ENCODE measurements around the gene ATP6V0A4.
"Not testable (repeated sequence)": the region's sequence is repeated elsewhere in the genome, so short reads cannot be mapped to it uniquely, and the experiment has no call there.

ATP6V0A4 gene

DNA sequence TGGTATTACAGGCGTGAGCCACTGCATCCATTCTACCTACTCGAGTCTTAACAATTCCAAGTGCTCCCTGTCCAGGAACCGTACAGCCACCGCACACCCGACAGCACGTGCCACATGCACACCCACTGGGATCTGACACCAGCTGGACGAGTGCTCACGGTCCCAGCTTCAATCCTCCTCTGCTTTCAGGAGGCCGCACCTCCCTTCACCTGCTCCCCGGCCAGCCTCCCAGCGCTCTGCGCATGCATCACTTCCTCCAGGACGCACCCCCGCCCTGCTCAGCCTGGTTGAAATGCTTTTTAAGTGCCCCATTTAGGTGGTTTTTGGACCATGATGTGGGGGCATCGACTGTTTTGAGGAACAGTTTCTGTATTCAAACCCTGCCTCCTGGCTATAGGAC is 47.5 kb downstream of the ATP6V0A4 start:
- no peak for DNase-seq

DNA sequence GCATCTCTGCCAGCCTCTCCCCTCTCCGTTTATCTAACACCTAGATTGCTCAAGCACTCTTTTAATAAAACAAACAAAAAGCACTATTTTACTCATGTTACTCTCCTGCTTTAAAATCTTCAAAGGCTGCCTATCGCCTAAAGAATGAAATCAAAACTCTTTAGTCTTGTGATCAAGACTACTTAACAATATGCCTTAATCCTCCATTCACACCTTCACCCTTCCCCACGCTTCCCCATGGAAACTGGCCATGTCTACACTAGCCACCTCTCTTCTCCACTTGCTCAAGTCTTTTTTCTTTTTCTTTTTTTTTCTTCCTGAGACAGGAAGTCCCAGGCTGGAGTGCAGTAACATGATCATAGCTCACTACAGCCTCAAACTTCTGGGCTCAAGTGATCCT is 48.0 kb downstream of the ATP6V0A4 start:
- no peak for DNase-seq

DNA sequence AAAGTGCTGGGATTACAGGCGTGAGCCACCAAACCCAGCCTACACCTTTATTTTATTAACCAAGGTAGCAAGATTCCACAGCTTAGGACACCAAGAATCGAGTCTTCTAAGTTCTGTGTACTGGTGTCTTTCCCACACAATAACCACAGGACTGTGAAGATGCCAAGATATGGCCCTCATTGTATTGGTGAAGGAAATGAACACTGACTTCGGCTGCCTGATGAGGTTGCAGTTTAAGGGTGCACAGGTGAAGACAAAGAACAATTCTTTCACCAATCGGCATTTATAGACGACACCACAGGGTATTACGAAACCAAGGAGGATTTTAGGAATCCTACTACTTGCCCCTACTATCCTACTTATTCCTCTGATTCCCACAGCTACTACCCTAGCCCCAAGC is 49.3 kb downstream of the ATP6V0A4 start:
- DNase-seq: no peak

DNA sequence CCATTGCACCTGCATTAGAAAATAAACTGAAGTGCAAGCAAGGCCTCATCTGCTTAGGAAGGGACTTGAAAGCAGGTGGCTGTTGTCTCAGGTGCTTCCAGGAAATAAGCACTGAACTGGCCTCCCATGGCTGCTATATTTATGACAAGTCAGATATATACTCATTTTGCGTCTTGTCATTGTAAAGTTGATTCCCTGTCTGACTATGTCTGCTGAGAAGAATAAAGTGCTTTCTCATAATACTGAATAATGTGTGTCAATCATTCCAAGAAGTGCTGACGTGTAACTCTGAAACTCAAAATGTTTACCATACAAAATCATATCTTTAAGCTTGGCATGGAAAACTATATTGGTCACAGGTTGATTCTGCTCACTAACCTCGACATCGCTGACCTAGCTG is 51.9 kb downstream of the ATP6V0A4 start:
- no peak for DNase-seq

DNA sequence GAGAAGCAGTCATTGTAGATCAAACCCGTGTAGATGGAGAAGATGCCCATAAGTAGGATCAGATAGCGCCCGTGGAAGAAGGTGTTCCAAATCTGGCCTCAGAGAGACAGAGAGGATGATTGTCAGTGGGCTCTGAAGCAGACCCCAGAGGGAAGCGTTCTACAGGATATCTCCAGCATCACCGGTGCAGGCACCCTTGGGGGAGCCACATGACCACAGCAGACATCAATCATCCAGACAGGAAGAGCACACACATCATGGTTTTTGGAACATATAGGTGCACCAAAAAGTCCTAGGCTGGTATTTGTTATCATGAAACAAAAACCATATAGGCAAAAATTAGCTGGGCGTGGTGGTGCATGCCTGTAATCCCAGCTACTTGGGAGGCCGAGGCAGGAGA is 52.8 kb downstream of the ATP6V0A4 start:
- DNase-seq: no peak

DNA sequence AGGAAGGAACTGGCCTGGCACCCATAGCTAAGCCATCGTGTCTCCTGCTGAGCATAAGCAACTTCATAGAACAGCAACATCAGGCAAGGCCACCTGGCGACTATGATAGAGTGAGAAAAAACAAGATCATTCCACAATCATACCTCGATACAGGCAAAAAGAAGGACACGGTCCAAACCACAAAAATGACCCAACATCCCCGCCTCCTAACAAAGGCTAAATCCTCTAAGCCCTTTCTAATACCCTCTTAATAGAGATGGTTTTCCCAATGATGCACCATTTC is 56.6 kb downstream of the ATP6V0A4 start:
- no peak for DNase-seq

DNA sequence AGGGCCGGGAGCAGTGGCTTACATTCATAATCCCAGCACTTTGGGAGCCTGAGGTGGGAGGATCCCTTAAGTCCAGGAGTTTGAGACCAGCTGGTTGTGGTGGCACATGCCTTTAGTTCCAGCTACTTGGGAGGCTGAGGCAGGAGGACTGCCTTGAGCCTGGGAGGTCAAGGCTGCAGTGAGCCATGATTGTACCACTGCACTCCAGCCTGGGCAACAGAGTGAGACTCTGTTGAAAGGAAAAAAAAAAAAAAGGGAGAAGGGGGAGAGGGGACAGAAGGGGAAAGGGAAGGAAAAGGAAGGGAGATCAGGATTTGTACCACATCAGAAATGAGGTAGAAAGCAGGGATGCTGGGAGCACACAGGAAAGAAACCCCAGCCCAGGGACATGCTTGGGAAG is 58.1 kb downstream of the ATP6V0A4 start:
- DNase-seq: no peak

DNA sequence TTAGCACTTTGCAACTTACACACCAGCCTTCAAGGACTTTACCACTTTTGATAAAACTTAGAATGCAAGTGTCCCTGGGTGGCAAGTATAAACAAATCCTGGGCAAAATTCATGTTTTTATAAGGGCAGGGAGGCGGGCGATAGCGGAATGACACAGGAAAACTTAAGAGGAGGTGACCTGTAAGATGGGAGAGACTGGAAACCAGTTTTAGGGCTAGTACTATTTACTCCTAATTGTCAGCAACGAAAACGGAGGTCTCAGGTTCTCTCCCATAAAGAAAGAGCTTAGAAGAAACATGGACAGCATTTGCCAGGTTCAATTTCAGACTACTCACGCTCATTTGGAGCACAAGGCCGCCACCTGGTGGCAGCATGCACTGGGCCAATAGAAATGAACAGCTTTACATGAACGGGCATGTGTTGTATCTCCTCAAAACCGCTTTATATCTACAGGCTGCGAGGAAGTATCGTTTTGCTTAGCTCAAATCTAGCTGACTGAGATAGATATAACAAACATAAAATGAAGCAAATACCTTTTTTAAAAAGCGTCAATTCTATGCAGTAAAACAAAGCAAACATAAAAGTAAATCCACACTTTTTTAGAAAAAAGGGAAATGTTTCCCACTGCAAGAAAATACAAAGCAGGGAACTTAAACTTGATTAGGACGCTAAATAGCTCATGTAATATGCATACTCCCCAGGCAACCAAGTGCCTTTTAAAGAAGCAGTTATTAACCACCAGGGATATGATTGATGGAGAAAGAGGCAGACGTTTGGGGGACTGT is 59.3 kb downstream of the ATP6V0A4 start:
- DNase-seq: peak; percentile 28

DNA sequence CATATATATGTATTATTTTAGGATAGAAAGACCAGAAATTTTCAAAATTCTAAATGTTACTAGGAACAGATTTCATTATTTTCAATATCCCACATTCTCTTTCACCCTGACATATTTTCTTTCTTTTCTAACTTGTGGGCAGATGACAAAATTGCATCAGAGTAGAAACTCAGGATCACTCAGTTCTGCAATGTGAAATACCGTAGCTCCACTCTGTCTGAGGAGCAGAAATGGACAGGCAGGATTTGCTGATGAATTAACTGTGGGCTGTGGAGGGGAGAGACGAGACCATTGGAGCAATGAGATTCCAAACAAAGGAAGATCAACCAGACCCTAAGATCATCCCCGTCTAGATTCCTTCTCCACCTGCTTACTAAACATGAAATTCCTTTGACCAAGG is 59.9 kb downstream of the ATP6V0A4 start:
- no peak for DNase-seq

DNA sequence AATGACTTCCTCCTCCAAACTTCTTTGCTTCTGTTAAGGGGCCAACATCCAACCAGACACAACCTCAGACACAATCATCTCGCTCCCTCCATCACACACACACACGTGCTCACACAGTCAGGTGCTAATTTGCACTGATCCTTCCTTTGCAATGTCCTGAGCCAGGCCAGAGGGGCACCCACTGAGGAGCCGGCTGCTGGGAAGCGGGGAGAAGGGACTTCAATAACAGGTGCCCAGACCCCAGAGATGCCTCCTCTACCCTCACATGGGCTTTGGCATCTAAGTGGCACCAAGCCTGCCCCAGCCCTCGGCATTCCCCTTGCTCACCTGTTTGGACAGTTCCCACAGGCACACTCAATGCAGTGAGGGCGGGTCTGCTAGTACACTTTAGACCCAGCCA is 62.6 kb downstream of the ATP6V0A4 start:
- no peak for DNase-seq

DNA sequence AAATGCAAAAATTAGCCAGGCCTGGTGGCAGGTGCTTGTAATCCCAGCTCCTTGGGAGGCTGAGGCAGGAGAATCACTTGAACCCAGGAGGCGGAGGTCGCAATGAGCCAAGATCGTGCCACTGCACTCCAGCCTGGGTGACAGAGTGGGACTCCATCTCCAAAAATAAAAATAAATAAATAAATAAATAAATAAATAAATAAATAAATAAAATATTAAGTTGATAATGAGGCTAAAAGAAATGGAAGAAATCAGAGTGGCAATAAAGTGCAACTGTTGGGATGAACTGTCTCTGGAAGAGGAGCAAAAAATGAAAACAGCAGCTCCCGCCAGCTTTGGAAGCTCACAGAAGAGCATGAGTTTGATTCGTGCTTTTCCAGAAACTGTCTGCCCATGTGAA is 66.3 kb downstream of the ATP6V0A4 start:
- not testable (repeated sequence) for DNase-seq

DNA sequence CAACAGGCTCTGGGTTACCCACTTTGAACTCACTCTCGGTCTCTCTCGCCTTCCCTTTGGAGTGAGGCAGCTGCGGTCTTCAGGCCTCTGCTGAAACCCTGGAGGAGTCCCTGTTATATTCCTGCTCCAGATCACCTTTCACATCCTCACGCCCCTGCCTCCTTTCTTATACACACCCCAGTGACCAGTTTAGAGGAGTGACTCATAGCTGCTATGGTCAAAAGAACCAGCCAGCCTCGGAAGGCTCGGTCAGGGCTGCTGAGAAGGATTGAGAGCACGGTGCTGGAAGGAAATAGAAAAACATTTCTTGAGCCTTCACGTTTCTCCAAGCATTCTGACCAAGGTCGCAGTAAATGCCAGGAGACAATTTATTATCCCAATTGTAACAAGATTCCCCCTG is 68.6 kb downstream of the ATP6V0A4 start:
- DNase-seq: no peak

DNA sequence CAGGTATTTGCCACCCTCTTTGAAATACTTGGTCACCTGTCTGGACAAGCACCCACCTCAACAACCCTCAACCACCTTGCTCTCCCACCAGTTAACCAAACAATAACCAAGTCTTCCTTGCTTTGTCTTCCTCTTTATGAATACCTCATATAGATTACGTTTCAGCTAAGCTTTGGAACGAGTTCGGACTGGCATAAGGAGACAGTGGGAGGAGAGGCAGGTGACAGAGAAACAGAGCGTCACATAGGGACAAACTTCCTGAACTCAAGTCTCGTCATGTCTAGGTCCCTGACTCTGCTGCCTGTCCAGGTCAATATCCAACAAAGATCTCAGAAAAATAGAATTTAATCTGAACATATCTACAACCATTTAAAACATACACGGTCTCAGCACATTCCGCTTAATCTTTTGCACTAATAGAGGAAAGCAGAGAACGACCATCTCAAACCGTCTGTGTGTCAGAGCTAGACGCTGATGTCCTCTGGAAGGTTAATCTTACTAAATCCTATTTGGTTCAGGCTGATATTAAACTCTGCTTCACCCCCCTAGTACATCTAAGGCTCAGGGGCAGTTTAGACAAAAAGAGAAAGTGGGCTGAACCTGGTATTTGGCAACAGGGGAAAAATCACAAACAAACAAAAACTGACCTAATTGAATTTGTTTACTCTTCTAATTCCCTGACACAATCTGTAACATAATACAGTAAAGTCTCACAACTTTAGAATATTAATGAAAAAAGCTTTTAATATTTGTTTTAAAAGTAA is 70.5 kb downstream of the ATP6V0A4 start:
- DNase-seq: no peak

DNA sequence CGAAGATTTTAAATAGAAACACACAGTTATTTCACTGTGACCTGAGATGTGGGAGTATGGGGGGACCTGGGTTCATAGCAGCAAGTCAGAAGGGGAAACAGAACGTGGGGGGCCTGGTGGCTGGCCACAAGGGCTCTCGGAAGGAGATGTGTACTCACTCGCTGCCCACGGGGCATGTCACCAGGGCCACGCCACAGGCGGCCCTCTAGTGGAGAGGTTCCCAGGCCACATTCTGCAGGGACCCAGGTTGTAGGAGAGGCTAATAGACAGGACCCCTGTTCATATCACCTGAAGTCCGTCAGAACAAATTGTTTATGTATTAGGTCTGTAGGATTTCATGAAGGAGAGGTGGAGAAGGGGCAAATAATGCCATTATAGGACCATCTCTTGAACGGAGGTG is 71.7 kb downstream of the ATP6V0A4 start:
- DNase-seq: no peak

DNA sequence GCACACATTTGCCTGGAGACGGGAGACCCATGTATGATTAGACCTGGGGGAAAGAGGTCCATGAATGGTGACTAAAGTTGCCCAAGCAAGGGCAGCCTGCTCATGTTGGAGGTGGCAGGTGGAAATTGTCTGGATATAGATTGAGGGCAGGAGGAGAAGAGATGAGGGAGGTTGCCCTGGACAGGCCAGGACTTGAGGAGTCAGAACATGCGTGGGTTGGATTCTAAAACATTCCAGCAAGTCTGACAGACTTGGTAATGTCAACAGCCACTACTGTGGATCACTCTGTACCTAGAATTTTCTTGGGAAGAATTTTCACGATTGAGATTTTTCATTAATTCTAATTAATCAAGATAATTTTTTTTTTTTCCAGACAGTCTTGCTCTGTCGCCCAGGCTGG is 77.7 kb downstream of the ATP6V0A4 start:
- no peak for DNase-seq

DNA sequence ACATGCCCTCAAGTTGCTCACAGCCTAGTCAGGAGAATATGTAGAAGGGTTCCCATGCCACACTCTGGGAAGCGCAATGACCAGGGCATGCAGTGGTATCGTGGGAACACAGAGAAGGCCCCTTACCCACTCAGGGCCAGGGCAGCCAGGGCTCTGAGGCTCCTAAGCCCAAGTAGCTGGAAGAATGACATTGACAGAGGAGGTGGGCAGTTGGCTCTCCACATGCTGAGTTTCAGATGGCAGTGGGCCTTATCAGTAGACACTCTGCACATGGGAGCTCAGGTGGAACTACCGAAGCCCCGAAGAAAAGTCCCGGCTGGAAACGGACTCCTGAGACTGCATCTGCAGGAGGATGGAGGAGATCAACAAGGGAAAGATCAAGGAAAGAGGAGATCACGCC is 81.1 kb downstream of the ATP6V0A4 start:
- no peak for DNase-seq

DNA sequence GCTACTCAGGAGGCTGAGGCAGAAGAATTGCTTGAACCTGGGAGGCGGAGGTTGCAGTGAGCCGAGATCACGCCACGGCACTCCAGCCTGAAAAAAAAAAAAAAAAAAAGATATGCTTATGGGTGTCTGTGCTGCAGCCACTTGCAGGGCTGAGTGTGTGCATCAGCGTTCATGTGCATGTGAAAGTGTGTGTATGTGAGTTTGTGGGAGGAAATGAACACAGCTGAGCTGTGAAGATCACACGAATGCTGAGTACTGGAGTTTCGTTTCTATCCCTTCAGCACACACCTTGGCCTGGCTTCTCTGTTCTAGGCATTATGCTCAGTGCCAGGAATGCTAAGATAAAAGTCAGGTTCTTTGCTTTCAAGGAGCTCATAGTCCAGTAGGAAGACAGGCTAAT is 84.8 kb downstream of the ATP6V0A4 start:
- no peak for DNase-seq

DNA sequence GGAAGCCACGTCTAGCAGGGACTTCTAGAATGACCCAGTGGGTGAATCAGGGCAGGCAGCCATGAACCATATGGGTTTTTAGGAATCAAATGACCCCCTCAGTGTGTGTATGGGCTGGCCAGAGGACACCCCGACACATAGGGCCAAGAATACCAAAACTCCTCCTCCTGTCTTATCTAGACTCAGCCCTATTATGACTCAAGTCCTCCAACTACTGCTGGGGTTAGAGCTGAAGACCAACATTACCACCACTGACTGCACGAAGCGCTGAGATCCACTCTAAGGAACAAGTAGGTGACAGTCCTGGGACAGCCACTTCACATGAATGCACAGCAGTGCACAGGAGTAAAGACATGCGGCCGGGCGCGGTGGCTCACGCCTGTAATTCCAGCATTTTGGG is 85.3 kb downstream of the ATP6V0A4 start:
- DNase-seq: no peak

DNA sequence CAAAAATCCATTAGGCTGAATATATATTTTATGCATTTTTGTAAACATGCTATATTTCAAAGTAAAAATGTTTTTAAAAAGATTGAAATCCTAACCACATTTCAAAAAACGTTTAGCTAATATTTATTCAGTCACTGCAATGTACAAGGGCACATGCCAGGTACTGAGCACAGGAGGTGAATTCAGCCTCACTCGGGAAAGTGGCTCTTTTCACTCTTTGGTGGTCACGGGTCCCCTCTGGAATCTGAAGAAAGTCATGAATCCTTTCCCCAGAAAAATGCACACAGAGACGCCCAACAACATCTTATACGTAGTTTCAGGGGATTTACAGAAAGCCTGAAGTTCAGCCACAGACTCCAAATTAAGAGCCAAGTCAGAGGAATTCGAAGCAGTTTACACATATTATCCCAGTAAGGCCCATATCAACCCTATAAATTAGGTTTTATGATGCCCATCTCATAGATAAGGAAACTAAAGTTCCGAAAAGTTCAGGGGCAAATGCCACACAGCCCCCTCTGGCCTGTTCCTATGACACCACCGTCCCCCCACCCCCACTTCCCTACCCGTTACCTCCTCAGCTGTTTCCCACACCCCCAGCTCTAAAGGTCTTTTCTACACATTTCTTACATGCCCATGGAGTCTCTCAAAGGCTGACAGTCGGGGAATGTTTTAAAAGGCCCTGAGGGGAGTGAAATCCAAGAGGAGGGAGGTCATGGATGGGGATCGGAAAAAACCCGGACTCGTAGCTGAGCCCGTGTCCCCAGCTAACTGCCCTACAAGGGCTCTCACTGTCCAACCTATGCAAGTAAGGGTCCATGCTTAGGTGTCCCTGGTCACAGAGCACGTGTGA is 87.2 kb downstream of the ATP6V0A4 start:
- DNase-seq: no peak

DNA sequence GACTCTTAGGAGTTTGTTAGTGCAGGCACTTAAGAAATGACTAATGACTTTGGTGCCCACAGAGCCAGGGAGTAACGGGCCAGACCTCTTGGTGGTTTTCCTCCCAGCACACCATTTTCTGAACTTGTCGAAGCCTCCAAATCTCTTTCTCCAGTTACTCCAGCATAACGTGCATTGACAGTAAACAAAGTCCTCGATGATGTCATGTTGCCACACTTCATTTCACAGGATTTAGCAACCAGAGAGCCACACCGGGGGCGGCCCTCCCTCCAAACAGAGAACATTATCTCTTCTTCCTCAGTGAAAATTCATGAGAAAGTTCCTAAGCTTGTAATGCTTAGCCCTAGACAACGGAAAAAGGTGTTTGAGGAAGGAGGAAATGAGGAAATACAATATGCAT is 92.8 kb downstream of the ATP6V0A4 start:
- DNase-seq: no peak

DNA sequence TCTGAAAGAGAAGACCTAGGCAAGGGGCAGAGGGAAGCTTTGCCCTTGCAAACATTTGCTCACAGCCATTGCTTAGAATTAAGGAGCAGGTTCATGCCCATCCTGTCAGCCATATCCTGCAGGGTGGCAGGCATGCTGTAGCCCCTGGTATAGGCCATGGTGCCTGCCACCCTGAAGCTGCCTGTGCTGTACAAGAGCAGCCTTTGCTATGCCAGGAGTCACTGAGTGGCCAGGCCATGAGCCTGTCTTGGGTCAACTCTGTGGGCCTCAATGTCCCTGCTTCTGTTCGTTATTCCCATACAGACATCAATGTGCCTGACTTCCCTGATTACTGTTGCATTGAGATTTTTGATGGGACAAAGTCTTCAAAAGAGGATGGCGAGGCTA is 96.5 kb downstream of the ATP6V0A4 start:
- DNase-seq: no peak

DNA sequence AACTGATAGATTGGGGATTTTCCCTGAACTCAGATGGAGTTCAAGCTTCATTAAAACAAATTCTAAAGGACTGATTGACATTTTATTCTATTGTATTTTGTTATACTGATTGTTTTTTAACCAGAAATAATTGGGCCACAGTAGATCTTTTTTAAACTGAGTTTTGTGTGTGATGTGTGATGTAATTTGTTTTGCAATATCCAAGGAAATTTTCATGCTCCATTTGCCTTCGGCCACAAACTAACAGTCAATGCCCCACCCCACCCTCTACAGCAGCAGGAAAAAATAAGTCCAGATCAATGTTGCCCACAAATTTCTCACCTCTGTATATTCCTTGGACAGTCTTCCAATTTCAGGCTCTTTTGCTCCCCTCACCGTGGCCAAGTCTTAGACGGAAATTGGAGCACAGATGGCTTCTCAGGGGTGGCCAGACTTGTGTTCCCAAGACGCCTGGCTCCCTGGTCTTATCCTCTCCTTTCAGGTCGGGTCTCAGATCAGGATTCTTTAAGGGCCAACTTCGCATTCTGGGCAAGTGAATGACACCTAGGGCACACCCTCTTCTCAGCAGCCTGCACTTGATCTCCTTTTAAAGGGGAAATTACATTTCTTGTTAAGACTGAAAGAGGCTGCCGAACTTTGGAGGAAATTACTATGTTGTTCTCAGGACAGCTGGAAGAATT is 97.0 kb downstream of the ATP6V0A4 start, which contains the start of gene SVOPL:
TSS of gene SVOPL (minus strand) at position 506 of the 680 bp plus-strand sequence. CDS start 22,317 bp downstream, outside the sequence.
- no peak for DNase-seq

DNA sequence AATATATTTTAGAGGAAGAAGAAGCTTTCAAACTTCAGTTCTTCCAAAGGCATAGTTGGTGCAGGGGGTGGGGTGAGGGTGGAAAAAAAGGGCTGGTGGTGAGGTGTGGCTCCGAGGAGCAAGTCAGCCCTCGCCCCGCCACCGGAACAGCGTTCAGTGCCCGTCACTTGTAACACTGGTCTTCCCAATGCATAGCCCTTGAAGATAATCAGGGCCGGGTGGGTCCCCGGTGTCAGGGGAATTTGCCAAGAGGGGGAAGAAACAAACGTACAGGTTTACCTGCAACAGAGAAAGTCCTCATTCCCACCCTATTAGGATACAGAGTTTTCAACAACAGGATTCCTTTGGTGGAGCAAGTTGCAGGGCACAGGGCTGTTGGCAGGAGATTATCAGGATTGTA is 98.3 kb downstream of the ATP6V0A4 start:
- no peak for DNase-seq
